K562 (cell line): ENCODE measurements around the gene SMIM35. TPM values are rescaled to one million over a fixed set of nuclear protein-coding genes. Genes with fewer than 3 reads are reported as not detected.

Experiments used
- ATAC-seq: fragments of 200-7000 bp; cut with Tn5 transposase; 3 replicates; pipeline ENCODE4 v1.9.1; 2020; ENCODE audit warnings: moderate library complexity
- BruUV-seq: library from RNA; stranded (reverse); fragments of 400-500 nt; replicated peaks from 2 replicates; lab custom pipeline; 2021; lab: Mats Ljungman, UMichigan
- CTCF ChIA-PET: fragments of 300-600 bp; formaldehyde crosslinking; extraction: SDS; loops from one replicate; lab custom pipeline; 2021; ENCODE audit warnings: low intra/inter-chr PET ratio; lab: Yijun Ruan, JAX
- POLR2A ChIA-PET: fragments of 300-600, 350-650 bp; sonication (Branson Sonifier 250); formaldehyde crosslinking; extraction: SDS; loops from one replicate; lab custom pipeline; 2021; ENCODE audit warnings: antibody characterized with exemption, inconsistent platforms; lab: Yijun Ruan, JAX
- DNase-seq, 4 experiments: peaks; one replicate each; pipeline versions ENCODE4 v3.0.0 to v3.0.0-alpha.2; 2011 to 2018; ENCODE audit warnings: low spot score in 3 of 4, mixed read lengths in 3 of 4; ENCODE audit errors: extremely low read depth in 1 of 4
- FAIRE-seq: peaks from 2 replicates; lab custom pipeline; 2011; peaks lifted over from hg19 to GRCh38; lab: Jason Lieb, UNC
- H2AFZ ChIP-seq: 2 replicates; pipeline ENCODE4 v1.6.0; 2011; ENCODE audit warnings: low read depth, low read length, control low read depth, inconsistent platforms
- H3K27ac ChIP-seq: fragments of 200-600 bp; 3 replicates; pipeline ENCODE4 v1.8.0; 2011; ENCODE audit warnings: low read depth, mild to moderate bottlenecking, control low read depth, inconsistent platforms, low read length, moderate library complexity, mixed read lengths; ENCODE audit errors: extremely low read depth
- H3K27me3 ChIP-seq, 2 experiments: fragments of 300-600 bp in 1 of 2; 2 replicates in 1 of 2; 3 replicates in 1 of 2; pipeline versions ENCODE4 v1.6.0 to v1.8.0; 2011; ENCODE audit warnings: inconsistent platforms in 2 of 2, low read length in 2 of 2, mild to moderate bottlenecking in 1 of 2, mixed read lengths in 1 of 2, moderate library complexity in 1 of 2; ENCODE audit not compliant: control insufficient read depth in 2 of 2, insufficient read depth in 2 of 2
- H3K36me3 ChIP-seq: fragments of 300-600 bp; 3 replicates; pipeline ENCODE4 v1.8.0; 2011; ENCODE audit warnings: mild to moderate bottlenecking, low read length, inconsistent platforms; ENCODE audit not compliant: control insufficient read depth, insufficient read depth
- H3K4me1 ChIP-seq, 2 experiments: fragments of 200-600 bp in 1 of 2; replicated peaks in 1 of 2; 2 replicates in 1 of 2; 3 replicates in 1 of 2; pipeline versions ENCODE4 v1.5.1 to v1.8.0; 2011; ENCODE audit warnings: inconsistent platforms in 2 of 2, low read length in 2 of 2, mild to moderate bottlenecking in 1 of 2, mixed read lengths in 1 of 2, moderate library complexity in 1 of 2; ENCODE audit not compliant: control insufficient read depth in 2 of 2, insufficient read depth in 2 of 2
- H3K4me2 ChIP-seq: 2 replicates; pipeline ENCODE4 v1.6.1; 2011; ENCODE audit warnings: low read length, control low read depth, inconsistent platforms, mixed read lengths; ENCODE audit not compliant: insufficient read depth
- H3K4me3 ChIP-seq: fragments of 200-600 bp; sonication (generic), shearing (Covaris generic); 2 replicates; pipeline ENCODE4 v1.5.1; 2016; ENCODE audit warnings: control low read depth, inconsistent platforms
- H3K79me2 ChIP-seq: fragments of 200-600 bp; 3 replicates; pipeline ENCODE4 v1.8.0; 2011; ENCODE audit warnings: low read length, inconsistent platforms; ENCODE audit not compliant: control insufficient read depth, insufficient read depth
- H3K9ac ChIP-seq, 2 experiments: 2 replicates each; pipeline versions ENCODE4 v1.6.0 to v1.6.1; 2011; ENCODE audit warnings: low read depth in 2 of 2, low read length in 2 of 2, control low read depth in 1 of 2, inconsistent platforms in 1 of 2, mild to moderate bottlenecking in 1 of 2, mixed read lengths in 1 of 2; ENCODE audit not compliant: insufficient read depth in 1 of 2
- H3K9me1 ChIP-seq: one replicate; pipeline ENCODE4 v1.6.0; 2011; ENCODE audit warnings: inconsistent platforms, mild to moderate bottlenecking, low read length, moderate library complexity; ENCODE audit not compliant: control insufficient read depth, insufficient read depth
- H3K9me3 ChIP-seq: replicated peaks from 2 replicates; pipeline ENCODE4 v1.5.1; 2011; ENCODE audit warnings: low read depth, low read length, inconsistent platforms; ENCODE audit not compliant: control insufficient read depth, insufficient read depth
- H4K20me1 ChIP-seq: replicated peaks from 2 replicates; pipeline ENCODE4 v1.6.1; 2011; ENCODE audit warnings: low read length, inconsistent platforms, mixed read lengths; ENCODE audit not compliant: control insufficient read depth, insufficient read depth
- ESRRB ChIP-seq: fragments of 250-450 bp; sonication (Bioruptor Pico); IDR thresholded peaks from 2 replicates; pipeline ENCODE4 v1.5.0; 2020; ENCODE audit warnings: mild to moderate bottlenecking, moderate library complexity, borderline replicate concordance
- L3MBTL2 ChIP-seq: fragments of 450-650 bp; IDR thresholded peaks from 2 replicates; pipeline ENCODE4 v1.6.1; 2016; ENCODE audit warnings: mild to moderate bottlenecking, moderate library complexity
- NCOA1 ChIP-seq: fragments of 450-650 bp; IDR thresholded peaks from 2 replicates; pipeline ENCODE4 v1.6.1; 2016; ENCODE audit warnings: low read depth
- NEUROD1 ChIP-seq: fragments of 150-350 bp; IDR thresholded peaks from 2 replicates; pipeline ENCODE4 v1.6.1; 2014; ENCODE audit warnings: borderline replicate concordance, low read length, low read depth; ENCODE audit not compliant: partially characterized antibody
- POLR2B ChIP-seq: fragments of 450-650 bp; IDR thresholded peaks from 2 replicates; pipeline ENCODE4 v1.6.1; 2018; ENCODE audit warnings: low read depth; ENCODE audit not compliant: partially characterized antibody
- SMAD1 ChIP-seq: fragments of 150-350 bp; IDR thresholded peaks from 2 replicates; pipeline ENCODE4 v1.6.1; 2014; ENCODE audit warnings: low read length, low read depth; ENCODE audit not compliant: partially characterized antibody
- YBX1 ChIP-seq: fragments of 450-650 bp; IDR thresholded peaks from 2 replicates; pipeline ENCODE4 v1.7.1; 2016; ENCODE audit warnings: mild to moderate bottlenecking
- WGBS: fragments of 100-300 bp; shearing (Covaris generic); methylation state at CpG from one replicate; pipeline ENCODE4 v1.1.6; 2016; ENCODE audit warnings: low coverage, mixed read lengths; ENCODE audit not compliant: insufficient coverage; ENCODE audit errors: missing lambda C conversion rate; 5-methylcytosine and 5-hydroxymethylcytosine counted together
- in situ Hi-C: fragments of 300-500 bp; cut with MboI; formaldehyde crosslinking; loops from 4 replicates; pipeline ENCODE4 v1.15.0; 2018; ENCODE audit warnings: inconsistent platforms, mixed read lengths
- intact Hi-C: fragments of 100-400 bp; cut with micrococcal nuclease; formaldehyde crosslinking; loops from 2 replicates; pipeline ENCODE4 v1.14.2; 2022
- polyA plus RNA-seq, 8 experiments: library from polyadenylated mRNA; depleted of rRNA in 4 of 8; stranded (reverse) in 5 of 8; unstranded in 3 of 8; fragments of >200 nt; fragmentation: Nextera tagmentation in 2 of 8; fragmentation: Illumina TruSeq in 1 of 8; extraction: Ambion mirVana in 2 of 8; extraction: Trizol in 1 of 8; gene quantifications; 2 replicates each; pipeline versions ENCODE4 v1.2.1 to v1.2.3, GENCODE V29; 2011 to 2014; ENCODE audit warnings: inconsistent platforms in 1 of 8, missing spikeins in 1 of 8
- total RNA-seq, 7 experiments: library from RNA; depleted of rRNA in 6 of 7; stranded (reverse); fragments of >200 nt in 6 of 7; fragmentation: Illumina TruSeq in 2 of 7; extraction: Trizol in 2 of 7; gene quantifications; 2 replicates each; pipeline versions ENCODE4 v1.2.1 to v1.2.3, GENCODE V29; 2011 to 2021; ENCODE audit warnings: low replicate concordance in 1 of 7
- TF ChIP-seq, protein P1 (sequence below): sonication (generic); formaldehyde crosslinking; IDR thresholded peaks from 2 replicates; pipeline ENCODE4 v1.8.0; 2023; ENCODE audit warnings: mild to moderate bottlenecking, missing genetic modification reagents
- TF ChIP-seq, protein P2 (sequence below), 2 experiments: IDR thresholded peaks; 2 replicates each; pipeline ENCODE4 v1.6.1; 2011; ENCODE audit warnings: borderline replicate concordance in 1 of 2, control low read depth in 1 of 2, low read depth in 1 of 2, low read length in 1 of 2, mild to moderate bottlenecking in 1 of 2, mixed read lengths in 1 of 2, moderate library complexity in 1 of 2; ENCODE audit not compliant: insufficient read depth in 1 of 2, insufficient read length in 1 of 2, poor library complexity in 1 of 2, severe bottlenecking in 1 of 2; ENCODE audit errors: extremely low read depth in 1 of 2
- TF ChIP-seq, protein P3 (sequence below): IDR thresholded peaks from 2 replicates; pipeline ENCODE4 v1.6.1; 2011; ENCODE audit warnings: borderline replicate concordance, low read depth, mild to moderate bottlenecking, moderate library complexity, low read length; ENCODE audit not compliant: insufficient read depth, poor library complexity, severe bottlenecking

The SMIM35 gene
- total and polyA plus RNA-seq, 9 of the 15 experiments (the other 6 are each of a cell fraction or from before 2014, with no cell fraction given): 0.03 TPM; not detected in 7

DNA sequence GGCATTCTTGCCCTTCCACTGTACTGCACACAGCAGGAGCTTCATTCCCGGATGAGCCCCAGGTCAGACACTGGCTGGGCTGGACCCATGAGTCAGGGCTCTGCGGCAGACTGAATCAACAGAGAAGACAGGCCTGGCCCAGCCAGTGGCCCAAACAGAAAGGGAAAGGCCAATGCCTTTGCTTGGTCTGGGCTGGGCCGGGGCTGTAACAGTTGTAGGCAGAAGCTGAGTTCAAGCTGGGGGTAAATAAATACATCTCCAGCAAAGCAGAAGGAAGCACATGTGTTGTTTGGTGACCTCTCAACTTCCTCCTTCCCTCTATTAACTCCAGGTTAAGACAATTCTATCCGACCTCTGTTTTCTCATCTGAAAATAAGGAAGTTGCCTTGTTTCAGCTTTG, 1.8 kb upstream of the SMIM35 start (continued):
- TF ChIP-seq, protein P1, sequence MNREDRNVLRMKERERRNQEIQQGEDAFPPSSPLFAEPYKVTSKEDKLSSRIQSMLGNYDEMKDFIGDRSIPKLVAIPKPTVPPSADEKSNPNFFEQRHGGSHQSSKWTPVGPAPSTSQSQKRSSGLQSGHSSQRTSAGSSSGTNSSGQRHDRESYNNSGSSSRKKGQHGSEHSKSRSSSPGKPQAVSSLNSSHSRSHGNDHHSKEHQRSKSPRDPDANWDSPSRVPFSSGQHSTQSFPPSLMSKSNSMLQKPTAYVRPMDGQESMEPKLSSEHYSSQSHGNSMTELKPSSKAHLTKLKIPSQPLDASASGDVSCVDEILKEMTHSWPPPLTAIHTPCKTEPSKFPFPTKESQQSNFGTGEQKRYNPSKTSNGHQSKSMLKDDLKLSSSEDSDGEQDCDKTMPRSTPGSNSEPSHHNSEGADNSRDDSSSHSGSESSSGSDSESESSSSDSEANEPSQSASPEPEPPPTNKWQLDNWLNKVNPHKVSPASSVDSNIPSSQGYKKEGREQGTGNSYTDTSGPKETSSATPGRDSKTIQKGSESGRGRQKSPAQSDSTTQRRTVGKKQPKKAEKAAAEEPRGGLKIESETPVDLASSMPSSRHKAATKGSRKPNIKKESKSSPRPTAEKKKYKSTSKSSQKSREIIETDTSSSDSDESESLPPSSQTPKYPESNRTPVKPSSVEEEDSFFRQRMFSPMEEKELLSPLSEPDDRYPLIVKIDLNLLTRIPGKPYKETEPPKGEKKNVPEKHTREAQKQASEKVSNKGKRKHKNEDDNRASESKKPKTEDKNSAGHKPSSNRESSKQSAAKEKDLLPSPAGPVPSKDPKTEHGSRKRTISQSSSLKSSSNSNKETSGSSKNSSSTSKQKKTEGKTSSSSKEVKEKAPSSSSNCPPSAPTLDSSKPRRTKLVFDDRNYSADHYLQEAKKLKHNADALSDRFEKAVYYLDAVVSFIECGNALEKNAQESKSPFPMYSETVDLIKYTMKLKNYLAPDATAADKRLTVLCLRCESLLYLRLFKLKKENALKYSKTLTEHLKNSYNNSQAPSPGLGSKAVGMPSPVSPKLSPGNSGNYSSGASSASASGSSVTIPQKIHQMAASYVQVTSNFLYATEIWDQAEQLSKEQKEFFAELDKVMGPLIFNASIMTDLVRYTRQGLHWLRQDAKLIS (CRISPR knock-in tag): no peak

DNA sequence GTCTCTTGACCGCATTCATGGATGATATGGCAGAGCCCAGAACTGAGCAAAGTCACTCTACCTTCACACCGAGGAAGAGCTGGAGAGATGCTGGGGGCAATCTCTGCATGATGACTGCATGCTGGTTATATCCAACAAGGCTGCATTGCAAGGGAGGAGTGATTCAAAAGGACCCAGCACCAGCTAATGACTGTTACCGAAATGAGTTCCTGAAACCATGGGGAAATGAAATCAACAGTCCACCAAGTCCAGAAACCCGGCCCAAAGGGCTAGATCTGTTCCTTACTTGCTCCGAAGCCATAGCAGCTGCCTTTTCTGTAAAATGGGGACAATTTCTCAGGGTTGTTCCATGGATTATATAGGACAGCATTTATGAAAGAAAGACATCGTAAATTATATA, 1.2 kb upstream of the SMIM35 start:
- Histone ChIP-seq H2AFZ (no peak overlapping the region), H3K9me1 (no peaks in the 10 kb centered on the region), H3K79me2 (no peaks in the 10 kb centered on the region), H3K36me3 (no peaks in the 10 kb centered on the region), H3K4me2 (no peak overlapping the region), H3K9ac (no peak overlapping the region), H3K27me3 (peaks cover 6 to 18% of the 10 kb centered on the region in 2 experiments; a peak in 4 of 5 replicates), H3K9me3 (peaks cover 10% of the 10 kb centered on the region), H3K4me3 (no peak overlapping the region), H3K4me1 (peaks cover 5 to 6% of the 10 kb centered on the region in 2 experiments; a peak in 4 of 5 replicates), H3K27ac (no peak overlapping the region), H4K20me1 (no peaks in the 10 kb centered on the region)
- DNase-seq (no peak), ATAC-seq (no peak), FAIRE-seq (no peak)
- in situ Hi-C loops: no loop called here
- intact Hi-C loops: no loop called here
- WGBS: 12% methylated on average over 6 of the region's 6 CpGs
- no TSS peak for BruUV-seq
- ChIA-PET POLR2A (interaction anchor here (0.5 to 1.7 kb wide), 2 partner anchors 14 to 370 kb away, joined by 3 to 4 read pairs; no protein-coding TSS in a partner anchor), CTCF (no interaction called here)
- TF ChIP-seq SMAD1: no peak
- TF ChIP-seq, protein P2, sequence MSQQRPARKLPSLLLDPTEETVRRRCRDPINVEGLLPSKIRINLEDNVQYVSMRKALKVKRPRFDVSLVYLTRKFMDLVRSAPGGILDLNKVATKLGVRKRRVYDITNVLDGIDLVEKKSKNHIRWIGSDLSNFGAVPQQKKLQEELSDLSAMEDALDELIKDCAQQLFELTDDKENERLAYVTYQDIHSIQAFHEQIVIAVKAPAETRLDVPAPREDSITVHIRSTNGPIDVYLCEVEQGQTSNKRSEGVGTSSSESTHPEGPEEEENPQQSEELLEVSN (IDR thresholded peaks at IDR 0.05; ENCODE audit: borderline replicate concordance in 1 of 2, extremely low read depth in 1 of 2, insufficient read depth in 1 of 2, insufficient read length in 1 of 2, low read depth in 1 of 2, low read length in 1 of 2, poor library complexity in 1 of 2, severe bottlenecking in 1 of 2): no peak
- no peak for TF ChIP-seq YBX1
- TF ChIP-seq NEUROD1: no peak
- no peak for TF ChIP-seq NCOA1
- TF ChIP-seq L3MBTL2: no peak
- no peak for TF ChIP-seq ESRRB (CRISPR knock-in tag)
- TF ChIP-seq POLR2B: no peak
- TF ChIP-seq, protein P3, sequence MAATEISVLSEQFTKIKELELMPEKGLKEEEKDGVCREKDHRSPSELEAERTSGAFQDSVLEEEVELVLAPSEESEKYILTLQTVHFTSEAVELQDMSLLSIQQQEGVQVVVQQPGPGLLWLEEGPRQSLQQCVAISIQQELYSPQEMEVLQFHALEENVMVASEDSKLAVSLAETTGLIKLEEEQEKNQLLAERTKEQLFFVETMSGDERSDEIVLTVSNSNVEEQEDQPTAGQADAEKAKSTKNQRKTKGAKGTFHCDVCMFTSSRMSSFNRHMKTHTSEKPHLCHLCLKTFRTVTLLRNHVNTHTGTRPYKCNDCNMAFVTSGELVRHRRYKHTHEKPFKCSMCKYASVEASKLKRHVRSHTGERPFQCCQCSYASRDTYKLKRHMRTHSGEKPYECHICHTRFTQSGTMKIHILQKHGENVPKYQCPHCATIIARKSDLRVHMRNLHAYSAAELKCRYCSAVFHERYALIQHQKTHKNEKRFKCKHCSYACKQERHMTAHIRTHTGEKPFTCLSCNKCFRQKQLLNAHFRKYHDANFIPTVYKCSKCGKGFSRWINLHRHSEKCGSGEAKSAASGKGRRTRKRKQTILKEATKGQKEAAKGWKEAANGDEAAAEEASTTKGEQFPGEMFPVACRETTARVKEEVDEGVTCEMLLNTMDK: no peak
